ENCODE measurements around the gene MYEOV.

The MYEOV gene

GRCh38 chr11:69343401-69344321 is 49.7 kb downstream of the MYEOV start:
- no peak for DNase-seq

GRCh38 chr11:69344570-69345145 is 50.7 kb downstream of the MYEOV start:
- no peak for DNase-seq

All from suppressor macrophage (primary cell).